OCI-LY3 (cell line): ENCODE measurements around the gene SND1.

Experiments used
- H2AFZ ChIP-seq: fragments of 200-600, 300-600 bp; shearing (Covaris generic); 2 replicates; pipeline ENCODE4 v1.6.0; 2014; ENCODE audit warnings: antibody characterized with exemption, low read depth, low read length
- H3K27ac ChIP-seq: fragments of 200-600, 300-600 bp; sonication (generic); 2 replicates; pipeline ENCODE4 v1.5.1; 2014; ENCODE audit warnings: mild to moderate bottlenecking, low read length, moderate library complexity, mixed read lengths
- H3K27me3 ChIP-seq: fragments of 200-600, 300-600 bp; sonication (generic); 2 replicates; pipeline ENCODE4 v1.6.1; 2014; ENCODE audit warnings: low read depth, low read length, mixed read lengths
- H3K36me3 ChIP-seq: fragments of 200-600, 300-600 bp; sonication (generic); replicated peaks from 2 replicates; pipeline ENCODE3; 2014; ENCODE audit warnings: low read depth, low read length, mixed read lengths
- H3K4me1 ChIP-seq: fragments of 300-600, 200-600 bp; sonication (generic); 2 replicates; pipeline ENCODE4 v1.6.1; 2014; ENCODE audit warnings: low read length, mixed read lengths
- H3K4me2 ChIP-seq: fragments of 200-600, 300-600 bp; sonication (generic); 2 replicates; pipeline ENCODE4 v1.6.1; 2014; ENCODE audit warnings: low read length, mixed read lengths
- H3K4me3 ChIP-seq: fragments of 300-600, 200-600 bp; sonication (generic); 2 replicates; pipeline ENCODE4 v1.5.1; 2014; ENCODE audit warnings: antibody characterized with exemption, mild to moderate bottlenecking, low read length, moderate library complexity
- H3K79me2 ChIP-seq: fragments of 300-600, 200-600 bp; shearing (Covaris generic); 2 replicates; pipeline ENCODE4 v1.6.1; 2014; ENCODE audit warnings: mild to moderate bottlenecking, low read length, mixed read lengths
- H3K9ac ChIP-seq: fragments of 300-600, 200-600 bp; shearing (Covaris generic); 2 replicates; pipeline ENCODE4 v1.6.0; 2014; ENCODE audit warnings: mild to moderate bottlenecking, low read length, moderate library complexity
- H3K9me3 ChIP-seq: fragments of 200-600, 300-600 bp; shearing (Covaris generic); 2 replicates; pipeline ENCODE4 v1.6.1; 2014; ENCODE audit warnings: low read length, mixed read lengths; ENCODE audit not compliant: insufficient read depth
- H4K20me1 ChIP-seq: fragments of 200-600, 300-600 bp; sonication (generic); 2 replicates; pipeline ENCODE4 v1.6.1; 2016; ENCODE audit warnings: low read length, mixed read lengths; ENCODE audit not compliant: insufficient read depth
- CTCF ChIP-seq: fragments of 200-600, 300-600 bp; sonication (generic); IDR thresholded peaks from 2 replicates; pipeline ENCODE4 v1.5.1; 2014; ENCODE audit warnings: antibody characterized with exemption, low read length, low read depth
- EZH2phosphoT487 ChIP-seq: fragments of 200-600 bp; shearing (Covaris generic); IDR thresholded peaks from 2 replicates; pipeline ENCODE4 v1.6.1; 2018; ENCODE audit warnings: antibody characterized with exemption, mixed run types, low read depth

Gene SND1

DNA sequence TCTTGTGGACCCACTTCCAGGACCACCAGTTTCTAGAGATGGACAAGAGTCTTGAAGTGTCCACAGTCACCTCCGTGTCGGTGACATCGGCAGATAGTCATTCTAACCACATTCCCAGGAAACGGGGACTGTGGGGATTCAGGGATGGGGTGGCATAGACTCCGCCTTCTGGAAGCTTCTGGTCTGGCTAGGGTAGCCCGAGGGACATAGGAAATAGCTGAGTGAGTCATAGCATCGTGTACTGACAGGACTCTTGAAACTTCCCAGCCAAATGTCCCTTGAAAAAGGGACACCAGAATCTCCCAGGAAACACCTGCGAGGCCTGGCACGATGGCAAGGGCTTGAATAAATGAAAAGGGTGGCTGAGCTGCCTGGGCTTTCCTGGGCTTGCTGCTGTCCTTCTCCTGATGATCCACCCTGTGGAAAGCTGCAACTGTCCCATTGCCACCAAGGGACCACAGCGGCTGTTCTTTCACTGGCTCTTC is 463.4 kb downstream of the SND1 start:
- Histone ChIP-seq H3K79me2 (no peaks in the 10 kb centered on the region), H3K4me1 (peaks cover 8% of the 10 kb centered on the region; the same call in 1 of the 2 replicates), H3K27me3 (peaks cover 17% of the 10 kb centered on the region), H3K4me2 (no peak overlapping the region), H3K9me3 (no peaks in the 10 kb centered on the region), H3K4me3 (no peak overlapping the region), H3K27ac (no peak overlapping the region), H2AFZ (no peak overlapping the region), H4K20me1 (no peaks in the 10 kb centered on the region), H3K36me3 (no peaks in the 10 kb centered on the region), H3K9ac (no peak overlapping the region)
- TF ChIP-seq CTCF (no peak), EZH2phosphoT487 (no peak)

DNA sequence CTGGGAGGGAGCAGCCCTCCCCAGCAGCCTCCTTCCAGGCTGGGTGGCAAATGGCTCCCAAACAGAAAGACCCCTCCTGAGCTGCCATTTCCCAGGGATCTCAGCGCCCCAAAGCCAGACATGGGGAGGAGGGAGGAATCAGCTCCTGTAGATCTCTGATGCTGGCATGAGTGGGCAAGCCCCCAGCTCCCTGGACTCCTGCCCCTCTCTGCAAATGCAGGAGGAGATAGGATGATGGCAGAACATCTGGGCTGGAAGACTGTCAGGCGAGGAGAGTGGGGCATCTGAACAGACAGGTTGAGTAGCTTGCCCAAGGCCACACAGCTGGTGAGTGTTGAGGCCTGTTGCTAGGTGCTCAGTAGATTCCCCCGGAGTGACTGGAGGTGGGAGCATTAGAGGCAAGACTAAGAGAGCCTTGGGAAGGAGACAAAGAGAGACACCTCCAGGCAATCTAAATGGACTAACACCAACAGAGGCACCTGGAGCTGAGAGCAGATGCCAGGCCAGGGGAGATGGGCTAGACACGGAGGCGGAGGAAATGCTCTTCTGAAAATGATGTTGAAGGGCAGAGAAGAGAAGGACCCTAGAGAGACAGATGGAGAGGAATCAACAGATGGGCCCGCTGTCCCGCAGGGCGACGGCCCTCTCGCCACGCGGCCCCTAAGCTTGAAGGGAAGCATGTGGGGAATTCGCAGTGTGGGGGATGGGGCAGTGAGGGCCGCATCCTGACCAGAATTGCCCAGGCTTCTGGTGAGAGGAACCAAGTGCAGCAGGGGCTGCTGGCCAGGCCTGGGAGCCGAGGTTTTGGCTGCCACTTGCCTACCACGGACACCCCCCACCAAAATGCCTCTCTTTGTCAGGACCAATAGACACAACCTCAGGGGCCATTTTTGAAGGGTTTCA is 464.1 kb downstream of the SND1 start:
- no peaks in the 10 kb centered on the region for H3K9me3 ChIP-seq
- no peak overlapping the region for H3K4me2 ChIP-seq
- peaks cover 8% of the 10 kb centered on the region; the same call in 1 of the 2 replicates for H3K4me1 ChIP-seq
- H4K20me1 ChIP-seq: no peaks in the 10 kb centered on the region
- H3K36me3 ChIP-seq: no peaks in the 10 kb centered on the region
- H3K27me3 ChIP-seq: peaks cover 16% of the 10 kb centered on the region
- no peak overlapping the region for H3K4me3 ChIP-seq
- no peak overlapping the region for H3K9ac ChIP-seq
- no peak for TF ChIP-seq EZH2phosphoT487
- no peak for TF ChIP-seq CTCF
- no peaks in the 10 kb centered on the region for H3K79me2 ChIP-seq
- H2AFZ ChIP-seq: no peak overlapping the region
- no peak overlapping the region for H3K27ac ChIP-seq

DNA sequence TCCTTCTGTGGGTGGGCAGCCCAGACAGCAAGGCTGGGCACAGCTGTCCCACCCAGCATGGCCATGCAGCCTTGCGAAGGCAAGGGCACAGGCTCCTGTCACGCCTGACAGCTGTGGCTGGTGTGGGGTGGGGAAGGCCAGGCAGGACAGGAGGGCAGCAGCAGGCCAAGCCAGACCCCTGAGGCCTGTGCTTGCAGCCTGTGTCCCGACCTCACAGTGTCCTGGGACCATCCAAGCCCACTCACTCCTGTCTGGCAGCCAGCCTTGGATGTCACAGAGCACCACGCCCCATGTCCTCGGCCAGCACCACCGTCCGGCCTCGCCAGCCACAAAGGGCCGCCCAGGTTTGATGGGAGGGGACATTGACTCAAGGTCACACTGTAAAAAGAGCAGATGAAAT is 464.7 kb downstream of the SND1 start:
- Histone ChIP-seq H3K4me2 (no peak overlapping the region), H4K20me1 (no peaks in the 10 kb centered on the region), H3K4me3 (no peak overlapping the region), H3K4me1 (peaks cover 8% of the 10 kb centered on the region; the same call in 1 of the 2 replicates), H3K27me3 (peaks cover 14% of the 10 kb centered on the region), H3K36me3 (no peaks in the 10 kb centered on the region), H3K27ac (no peak overlapping the region), H3K9ac (no peak overlapping the region), H3K9me3 (no peaks in the 10 kb centered on the region), H2AFZ (no peak overlapping the region), H3K79me2 (no peaks in the 10 kb centered on the region)
- no peak for TF ChIP-seq CTCF
- TF ChIP-seq EZH2phosphoT487: no peak

- H3K27ac ChIP-seq: no peak overlapping the region
- no peaks in the 10 kb centered on the region for H3K9me3 ChIP-seq
- no peaks in the 10 kb centered on the region for H4K20me1 ChIP-seq
- H3K36me3 ChIP-seq: no peaks in the 10 kb centered on the region
- no peak overlapping the region for H3K4me3 ChIP-seq
- peaks cover 2% of the 10 kb centered on the region; the same call in 1 of the 2 replicates for H3K4me1 ChIP-seq
- no peak overlapping the region for H2AFZ ChIP-seq
- TF ChIP-seq EZH2phosphoT487 (no peak), CTCF (no peak)
- H3K79me2 ChIP-seq: no peaks in the 10 kb centered on the region
- H3K9ac ChIP-seq: no peak overlapping the region
- no peak overlapping the region for H3K4me2 ChIP-seq
- peaks cover 17% of the 10 kb centered on the region for H3K27me3 ChIP-seq
Measured at GRCh38 chr7:128117691-128118090, 465.7 kb downstream of the SND1 start.
